HG02981 (cell line): ENCODE measurements around the gene NLRP5.
"Not testable (repeated sequence)": the region's sequence is repeated elsewhere in the genome, so short reads cannot be mapped to it uniquely, and the experiment has no call there.

ENCODE experiments used
- ATAC-seq: cut with Tn5 transposase; IDR thresholded peaks from one replicate; pipeline ENCODE4 v1.9.1; 2021; ENCODE audit warnings: mild to moderate bottlenecking, moderate library complexity; ENCODE audit not compliant: unreplicated experiment

NLRP5 gene

GRCh38 chr19:55986487-55986886 is at the start of gene NLRP5:
TSS of gene NLRP5 (plus strand) at chr19:55986775.
- no peak for ATAC-seq

GRCh38 chr19:55939206-55939605 is 47.4 kb upstream of the NLRP5 start:
- no peak for ATAC-seq

- no peak for ATAC-seq
Observed at GRCh38 chr19:55940306-55940705, 46.3 kb upstream of the NLRP5 start.

- ATAC-seq, result no peak
Observed at GRCh38 chr19:55947532-55947931, 39.0 kb upstream of the NLRP5 start, which contains the start of gene NLRP8. TSS of gene NLRP8 (plus strand) at chr19:55947832.

GRCh38 chr19:55950566-55950965 is 36.0 kb upstream of the NLRP5 start:
- ATAC-seq, result not testable (repeated sequence)

GRCh38 chr19:55956431-55956830 is 30.1 kb upstream of the NLRP5 start:
- no peak for ATAC-seq

- ATAC-seq, result no peak
Observed at GRCh38 chr19:55958356-55958755, 28.2 kb upstream of the NLRP5 start.

- ATAC-seq, result no peak
Observed at GRCh38 chr19:55959996-55960675, 26.4 kb upstream of the NLRP5 start.

- no peak for ATAC-seq
Observed at GRCh38 chr19:55962186-55962585, 24.4 kb upstream of the NLRP5 start.

GRCh38 chr19:55973982-55974381 is 12.6 kb upstream of the NLRP5 start:
- no peak for ATAC-seq

GRCh38 chr19:55980415-55980814 is 6.2 kb upstream of the NLRP5 start:
- ATAC-seq, result no peak

- no peak for ATAC-seq
Observed at GRCh38 chr19:55985254-55985653, 1.3 kb upstream of the NLRP5 start.

GRCh38 chr19:55990831-55991230 is 4.3 kb downstream of the NLRP5 start:
- ATAC-seq, result no peak

GRCh38 chr19:55993492-55993891 is 6.9 kb downstream of the NLRP5 start:
- ATAC-seq, result no peak

GRCh38 chr19:56014765-56015164 is 28.2 kb downstream of the NLRP5 start:
- ATAC-seq, result no peak

- ATAC-seq, result no peak
Observed at GRCh38 chr19:56015756-56016155, 29.2 kb downstream of the NLRP5 start.

GRCh38 chr19:56019325-56019724 is 32.8 kb downstream of the NLRP5 start:
- not testable (repeated sequence) for ATAC-seq

GRCh38 chr19:56020355-56020975 is 33.9 kb downstream of the NLRP5 start:
- not testable (repeated sequence) for ATAC-seq

GRCh38 chr19:56026769-56027168 is 40.2 kb downstream of the NLRP5 start:
- ATAC-seq, result no peak

GRCh38 chr19:56053596-56053995 is 67.0 kb downstream of the NLRP5 start:
- no peak for ATAC-seq

- ATAC-seq, result peak; percentile 41
Observed at GRCh38 chr19:56066152-56067023, 79.8 kb downstream of the NLRP5 start.

- no peak for ATAC-seq
Observed at GRCh38 chr19:56069642-56070041, 83.1 kb downstream of the NLRP5 start.
